ENCODE results near the gene HABP4.

Gene HABP4

GRCh38 chr9:96461336-96461735, 11.4 kb downstream of the HABP4 start:
- Histone ChIP-seq H3K27ac (no peak overlapping the region), H3K4me3 (no peak overlapping the region), H3K9me3 (no peaks in the 10 kb centered on the region), H3K36me3 (peaks cover 7 to 39% (median 35%) of the 10 kb centered on the region in 3 donors), H3K4me1 (peaks cover 0 to 19% (median 4%) of the 10 kb centered on the region in 4 donors), H3K27me3 (no peaks in the 10 kb centered on the region)
- no peak for TF ChIP-seq CTCF (IDR thresholded peaks at IDR 0.05)
- DNase-seq = no peak
- intact Hi-C loops (cut with DNase I; ENCODE audit: low total_unique reads) = no loop called here

GRCh38 chr9:96462541-96462940, 12.6 kb downstream of the HABP4 start:
- Histone ChIP-seq H3K4me3 (no peak overlapping the region), H3K27ac (no peak overlapping the region), H3K36me3 (peaks cover 16 to 48% (median 35%) of the 10 kb centered on the region in 3 donors), H3K4me1 (peaks cover 0 to 11% (median 4%) of the 10 kb centered on the region in 4 donors), H3K9me3 (no peaks in the 10 kb centered on the region), H3K27me3 (no peaks in the 10 kb centered on the region)
- no peak for TF ChIP-seq CTCF (IDR thresholded peaks at IDR 0.05)
- DNase-seq = no peak
- intact Hi-C loops (cut with DNase I; ENCODE audit: low total_unique reads) = no loop called here

GRCh38 chr9:96464426-96464825, 14.5 kb downstream of the HABP4 start:
- DNase-seq = no peak
- H3K4me3 ChIP-seq = no peak overlapping the region
- peak overlapping the region; percentile 26 to 48 for H3K27ac ChIP-seq
- H3K4me1 ChIP-seq = peaks cover 0 to 9% (median 4%) of the 10 kb centered on the region in 4 donors
- H3K27me3 ChIP-seq = no peaks in the 10 kb centered on the region
- intact Hi-C loops (cut with DNase I; ENCODE audit: low total_unique reads) = no loop called here
- no peak for TF ChIP-seq CTCF (IDR thresholded peaks at IDR 0.05)
- peaks cover 35 to 55% (median 42%) of the 10 kb centered on the region in 3 donors for H3K36me3 ChIP-seq
- no peaks in the 10 kb centered on the region for H3K9me3 ChIP-seq

- Histone ChIP-seq H3K27me3 (no peaks in the 10 kb centered on the region), H3K36me3 (peaks cover 58 to 81% (median 61%) of the 10 kb centered on the region in 3 donors), H3K4me3 (no peak overlapping the region), H3K27ac (no peak overlapping the region), H3K9me3 (no peaks in the 10 kb centered on the region), H3K4me1 (peaks cover 0 to 9% (median 4%) of the 10 kb centered on the region in 4 donors)
- DNase-seq = no peak
- TF ChIP-seq CTCF (IDR thresholded peaks at IDR 0.05) = no peak
- intact Hi-C loops (cut with DNase I; ENCODE audit: low total_unique reads) = no loop called here
These were observed 17.8 kb downstream of the HABP4 start for GRCh38 chr9:96467784-96468183.

- H3K4me1 ChIP-seq = no peaks in the 10 kb centered on the region
- TF ChIP-seq CTCF (IDR thresholded peaks at IDR 0.05) = no peak
- H3K9me3 ChIP-seq = no peaks in the 10 kb centered on the region
- intact Hi-C loops (cut with DNase I; ENCODE audit: low total_unique reads) = no loop called here
- no peak overlapping the region for H3K4me3 ChIP-seq
- H3K36me3 ChIP-seq = peaks cover 35 to 72% (median 43%) of the 10 kb centered on the region in 3 donors
- no peaks in the 10 kb centered on the region for H3K27me3 ChIP-seq
- H3K27ac ChIP-seq = no peak overlapping the region
- DNase-seq = no peak
These were observed 26.0 kb downstream of the HABP4 start for GRCh38 chr9:96476013-96476412.

GRCh38 chr9:96476591-96476990, 26.6 kb downstream of the HABP4 start:
- H3K9me3 ChIP-seq = no peaks in the 10 kb centered on the region
- H3K27ac ChIP-seq = no peak overlapping the region
- H3K27me3 ChIP-seq = no peaks in the 10 kb centered on the region
- TF ChIP-seq CTCF (IDR thresholded peaks at IDR 0.05) = no peak
- intact Hi-C loops (cut with DNase I; ENCODE audit: low total_unique reads) = no loop called here
- DNase-seq = no peak
- peaks cover 29 to 70% (median 37%) of the 10 kb centered on the region in 3 donors for H3K36me3 ChIP-seq
- H3K4me1 ChIP-seq = peaks cover 0 to 4% (median 0%) of the 10 kb centered on the region in 4 donors
- H3K4me3 ChIP-seq = no peak overlapping the region

Data from tibial artery (tissue), 4 donors.